ENCODE results near the gene PPP1R3F.

PPP1R3F gene

DNA sequence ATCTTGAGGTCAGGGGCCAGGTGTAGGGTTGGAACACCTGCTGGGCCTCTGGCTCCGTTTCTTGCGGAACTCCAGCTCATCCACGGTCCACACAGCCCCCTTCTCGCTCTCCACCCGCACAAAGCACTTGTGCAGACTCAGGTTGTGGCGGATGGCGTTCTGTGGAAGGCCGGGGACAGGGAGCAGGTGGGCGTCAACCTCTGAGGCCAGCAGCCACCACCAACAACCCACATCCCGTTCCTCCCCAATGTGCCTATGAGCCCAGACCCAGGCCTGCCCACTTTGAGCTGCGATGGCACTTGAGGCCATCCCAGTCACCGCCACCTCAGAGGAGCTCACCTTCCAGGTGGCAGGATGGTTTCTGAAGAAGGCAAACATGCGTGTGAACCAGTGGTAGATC is 18.3 kb upstream of the PPP1R3F start:
- in situ Hi-C loops (cut with HindIII; ENCODE audit: low sequenced_read_pairs): no loop called here
- TF ChIP-seq, protein P1, sequence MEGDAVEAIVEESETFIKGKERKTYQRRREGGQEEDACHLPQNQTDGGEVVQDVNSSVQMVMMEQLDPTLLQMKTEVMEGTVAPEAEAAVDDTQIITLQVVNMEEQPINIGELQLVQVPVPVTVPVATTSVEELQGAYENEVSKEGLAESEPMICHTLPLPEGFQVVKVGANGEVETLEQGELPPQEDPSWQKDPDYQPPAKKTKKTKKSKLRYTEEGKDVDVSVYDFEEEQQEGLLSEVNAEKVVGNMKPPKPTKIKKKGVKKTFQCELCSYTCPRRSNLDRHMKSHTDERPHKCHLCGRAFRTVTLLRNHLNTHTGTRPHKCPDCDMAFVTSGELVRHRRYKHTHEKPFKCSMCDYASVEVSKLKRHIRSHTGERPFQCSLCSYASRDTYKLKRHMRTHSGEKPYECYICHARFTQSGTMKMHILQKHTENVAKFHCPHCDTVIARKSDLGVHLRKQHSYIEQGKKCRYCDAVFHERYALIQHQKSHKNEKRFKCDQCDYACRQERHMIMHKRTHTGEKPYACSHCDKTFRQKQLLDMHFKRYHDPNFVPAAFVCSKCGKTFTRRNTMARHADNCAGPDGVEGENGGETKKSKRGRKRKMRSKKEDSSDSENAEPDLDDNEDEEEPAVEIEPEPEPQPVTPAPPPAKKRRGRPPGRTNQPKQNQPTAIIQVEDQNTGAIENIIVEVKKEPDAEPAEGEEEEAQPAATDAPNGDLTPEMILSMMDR (IDR thresholded peaks at IDR 0.05; ENCODE audit: low read depth, low read length, missing control alignments): no peak
- no peak overlapping the region for H3K4me3 ChIP-seq (ENCODE audit: low read depth, low read length)
- DNase-seq (ENCODE audit: low read depth): no peak

DNA sequence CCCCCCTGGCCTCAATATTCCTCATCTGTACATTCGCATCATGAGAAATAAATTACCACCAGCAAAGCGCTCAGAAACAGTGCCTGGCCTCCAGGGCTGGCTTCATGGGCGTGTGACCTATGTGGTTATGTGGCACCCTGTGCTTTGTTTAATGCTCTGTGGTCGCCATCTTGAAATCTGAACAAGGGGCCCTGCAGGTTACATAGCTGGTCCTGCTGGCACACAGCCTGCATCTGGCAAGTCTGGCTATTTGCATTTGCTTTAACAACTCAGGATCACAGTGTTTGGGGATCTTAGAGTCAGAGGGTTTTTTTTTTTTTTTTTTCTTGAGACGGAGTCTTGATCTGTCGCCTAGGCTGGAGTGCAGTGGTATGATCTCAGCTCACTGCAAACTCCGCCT is 15.0 kb upstream of the PPP1R3F start:
- in situ Hi-C loops (cut with HindIII; ENCODE audit: low sequenced_read_pairs): no loop called here
- no peak for DNase-seq (ENCODE audit: low read depth)
- TF ChIP-seq, protein P1 (IDR thresholded peaks at IDR 0.05; ENCODE audit: low read depth, low read length, missing control alignments): no peak
- no peak overlapping the region for H3K4me3 ChIP-seq (ENCODE audit: low read depth, low read length)

DNA sequence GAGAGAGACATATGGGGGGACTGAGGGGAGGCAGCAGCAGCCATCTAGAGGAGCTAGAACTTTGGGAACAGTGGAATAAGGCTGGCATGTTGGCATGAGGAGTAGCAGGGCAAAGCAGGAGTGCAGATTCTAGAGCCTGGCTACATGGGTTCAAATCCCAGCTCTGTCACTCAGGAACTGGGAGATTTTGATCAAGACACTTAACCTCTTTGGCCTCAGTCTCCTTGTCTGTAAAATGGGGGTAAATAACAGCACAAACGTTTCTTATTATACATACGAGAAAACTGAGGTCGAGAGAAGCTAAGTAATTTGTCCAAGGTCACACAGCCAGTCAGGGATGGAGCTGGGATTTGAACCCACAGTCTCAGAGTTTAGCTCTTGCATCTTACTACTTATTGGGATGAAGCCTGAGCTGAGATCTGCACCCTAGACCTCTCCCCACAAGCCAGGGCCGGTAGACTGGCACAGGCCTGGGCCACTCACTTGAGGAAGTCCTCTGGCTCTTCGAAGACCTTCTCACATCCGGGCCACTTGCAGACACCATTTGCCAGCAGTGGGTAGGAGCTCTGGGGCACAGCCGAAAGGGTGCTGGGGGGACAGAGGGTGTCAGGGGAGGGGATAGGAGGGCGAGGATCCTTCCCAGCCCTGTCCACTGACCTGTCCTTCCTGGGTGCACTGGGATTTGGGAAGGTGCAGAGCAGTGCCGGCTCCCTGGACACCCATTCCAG is 13.2 kb upstream of the PPP1R3F start:
- in situ Hi-C loops (cut with HindIII; ENCODE audit: low sequenced_read_pairs): no loop called here
- no peak for DNase-seq (ENCODE audit: low read depth)
- H3K4me3 ChIP-seq (ENCODE audit: low read depth, low read length): no peak overlapping the region
- TF ChIP-seq, protein P1 (IDR thresholded peaks at IDR 0.05; ENCODE audit: low read depth, low read length, missing control alignments): no peak

DNA sequence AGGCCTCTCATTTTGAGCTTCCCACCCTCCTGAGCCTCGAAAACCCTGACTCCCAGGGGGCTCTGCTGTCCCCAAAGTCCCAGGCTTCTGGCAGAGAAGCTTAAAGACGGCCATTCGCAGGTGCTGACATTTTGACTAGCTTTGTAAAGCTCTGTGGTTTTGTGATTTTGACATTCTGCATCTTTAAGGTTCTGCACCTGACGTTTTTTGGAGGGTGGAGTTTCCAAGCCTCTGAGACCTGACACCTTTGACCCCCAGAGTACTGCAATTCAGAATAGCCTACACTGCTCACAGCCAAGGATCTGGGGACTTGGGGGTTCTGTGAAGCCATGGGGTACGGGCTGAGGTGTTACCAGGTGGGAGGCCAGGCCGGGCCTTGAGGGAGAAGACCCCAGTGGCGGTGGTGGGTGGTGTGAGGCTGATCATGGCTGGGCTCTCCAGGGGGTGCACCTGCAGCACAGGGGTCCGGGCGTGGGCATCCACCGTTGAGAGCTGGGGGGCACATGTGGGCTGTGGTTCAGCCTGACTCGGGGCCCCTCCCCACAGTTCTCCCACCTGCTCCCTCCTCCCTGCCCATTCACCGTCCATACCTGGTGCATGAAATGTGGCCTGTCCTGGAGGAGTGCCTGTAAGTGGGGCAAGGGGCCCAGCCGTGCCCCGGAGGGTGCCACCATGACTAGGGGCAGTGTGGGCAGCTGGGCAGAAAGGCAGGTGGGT is 12.4 kb upstream of the PPP1R3F start:
- TF ChIP-seq, protein P1 (IDR thresholded peaks at IDR 0.05; ENCODE audit: low read depth, low read length, missing control alignments): no peak
- DNase-seq (ENCODE audit: low read depth): no peak
- in situ Hi-C loops (cut with HindIII; ENCODE audit: low sequenced_read_pairs): no loop called here
- no peak overlapping the region for H3K4me3 ChIP-seq (ENCODE audit: low read depth, low read length)

DNA sequence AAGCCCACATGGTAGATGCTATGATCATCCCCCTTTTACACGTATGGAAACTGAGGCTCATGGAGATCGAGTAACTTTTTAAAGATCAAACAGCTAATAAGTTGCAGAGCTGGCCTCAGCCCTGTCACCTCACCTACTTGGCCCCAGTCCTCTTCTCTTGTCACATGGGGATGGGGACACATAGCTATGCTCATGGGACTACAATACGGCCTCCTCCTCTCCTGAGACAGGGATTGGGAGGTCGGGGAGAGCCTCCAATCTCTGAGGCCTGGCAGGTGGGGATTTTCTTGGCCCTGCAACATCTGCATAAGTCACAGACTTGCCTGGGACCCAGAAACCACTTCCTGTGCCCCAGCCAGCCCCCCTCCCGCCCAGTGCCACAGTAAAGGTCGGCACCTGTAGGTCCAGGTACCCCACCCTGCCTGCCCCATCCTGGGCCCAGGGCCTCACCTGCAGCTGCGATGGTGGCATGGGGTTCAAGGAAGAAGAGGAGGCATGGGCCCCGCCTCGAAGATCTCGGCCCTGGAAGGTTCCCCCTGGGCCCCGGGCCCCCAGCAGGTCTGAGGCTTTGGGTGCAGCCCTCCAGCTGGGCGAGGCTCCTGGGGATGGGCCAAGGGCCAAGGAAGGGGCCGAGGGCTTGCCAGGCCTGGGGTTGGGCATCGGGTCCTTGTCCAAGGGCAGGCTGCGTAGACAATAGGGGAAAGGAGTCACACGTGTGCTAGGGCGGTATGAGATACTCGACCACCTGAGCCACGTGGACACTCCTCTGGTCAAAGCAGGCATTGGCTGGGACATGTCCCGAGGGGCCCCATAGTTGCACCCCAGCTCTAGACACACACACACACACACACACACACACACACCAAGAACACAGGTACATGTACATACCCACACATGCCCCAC is 11.5 kb upstream of the PPP1R3F start:
- TF ChIP-seq, protein P1 (IDR thresholded peaks at IDR 0.05; ENCODE audit: low read depth, low read length, missing control alignments): no peak
- no peak overlapping the region for H3K4me3 ChIP-seq (ENCODE audit: low read depth, low read length)
- DNase-seq (ENCODE audit: low read depth): no peak
- in situ Hi-C loops (cut with HindIII; ENCODE audit: low sequenced_read_pairs): no loop called here

DNA sequence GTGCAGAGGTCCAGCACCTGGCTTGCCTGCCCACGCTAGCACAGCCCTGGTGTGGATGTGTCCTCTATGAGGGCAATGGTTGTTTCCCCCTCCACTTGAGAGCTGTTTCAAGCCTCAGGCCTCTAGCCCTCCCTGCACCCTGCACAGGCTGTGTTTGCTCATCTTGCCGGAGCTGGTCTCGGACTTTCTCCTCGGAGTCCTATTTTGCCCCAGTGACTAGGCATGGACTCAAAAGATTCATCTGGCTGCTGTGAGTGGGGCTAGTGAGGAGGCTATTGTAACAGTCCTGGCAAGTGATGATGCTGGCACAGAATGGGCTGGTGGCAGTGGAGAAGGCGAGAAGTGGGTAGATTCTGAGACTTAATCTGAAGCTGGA is 10.9 kb upstream of the PPP1R3F start:
- in situ Hi-C loops (cut with HindIII; ENCODE audit: low sequenced_read_pairs): no loop called here
- no peak for DNase-seq (ENCODE audit: low read depth)
- H3K4me3 ChIP-seq (ENCODE audit: low read depth, low read length): no peak overlapping the region
- TF ChIP-seq, protein P1 (IDR thresholded peaks at IDR 0.05; ENCODE audit: low read depth, low read length, missing control alignments): no peak

Data from astrocyte of the cerebellum (primary cell).